Fibroblast of lung (primary cell): ENCODE results near the gene PADI6.

Experiments
- EZH2 ChIP-seq: IDR thresholded peaks from 2 replicates; pipeline ENCODE4 v1.5.1; 2012; ENCODE audit warnings: low read length, control low read depth, mild to moderate bottlenecking; ENCODE audit errors: missing control alignments
- TF ChIP-seq, protein P1 (sequence below), 2 donors: IDR thresholded peaks in 1 of 2; conservative IDR thresholded peaks in 1 of 2; 1 replicate in 1 of 2; 2 replicates in 1 of 2; pipeline ENCODE4 v1.5.1; 2011 to 2012; ENCODE audit warnings: low read length in 2 of 2, control low read depth in 1 of 2, inconsistent platforms in 1 of 2, low read depth in 1 of 2, mild to moderate bottlenecking in 1 of 2

DNA sequence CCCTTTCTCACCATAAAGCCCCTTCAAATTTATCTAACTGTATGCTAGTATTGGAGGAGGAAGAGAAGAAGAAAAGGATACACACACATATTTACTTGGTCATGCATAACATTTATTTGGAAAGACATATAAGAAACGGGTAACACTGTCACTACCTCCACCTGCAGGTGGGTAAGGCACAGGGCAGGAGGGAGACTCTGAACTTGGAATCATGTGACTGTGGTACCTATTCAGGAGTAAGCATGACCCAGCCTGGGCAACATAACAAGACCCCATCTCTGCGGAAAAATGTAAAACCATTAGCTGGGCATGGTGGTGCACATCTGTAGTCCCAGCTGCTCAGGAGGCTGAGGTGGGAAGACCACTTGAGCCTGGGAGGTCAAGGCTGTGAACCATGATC, 1.4 kb upstream of the PADI6 start:
- TF ChIP-seq, protein P1, sequence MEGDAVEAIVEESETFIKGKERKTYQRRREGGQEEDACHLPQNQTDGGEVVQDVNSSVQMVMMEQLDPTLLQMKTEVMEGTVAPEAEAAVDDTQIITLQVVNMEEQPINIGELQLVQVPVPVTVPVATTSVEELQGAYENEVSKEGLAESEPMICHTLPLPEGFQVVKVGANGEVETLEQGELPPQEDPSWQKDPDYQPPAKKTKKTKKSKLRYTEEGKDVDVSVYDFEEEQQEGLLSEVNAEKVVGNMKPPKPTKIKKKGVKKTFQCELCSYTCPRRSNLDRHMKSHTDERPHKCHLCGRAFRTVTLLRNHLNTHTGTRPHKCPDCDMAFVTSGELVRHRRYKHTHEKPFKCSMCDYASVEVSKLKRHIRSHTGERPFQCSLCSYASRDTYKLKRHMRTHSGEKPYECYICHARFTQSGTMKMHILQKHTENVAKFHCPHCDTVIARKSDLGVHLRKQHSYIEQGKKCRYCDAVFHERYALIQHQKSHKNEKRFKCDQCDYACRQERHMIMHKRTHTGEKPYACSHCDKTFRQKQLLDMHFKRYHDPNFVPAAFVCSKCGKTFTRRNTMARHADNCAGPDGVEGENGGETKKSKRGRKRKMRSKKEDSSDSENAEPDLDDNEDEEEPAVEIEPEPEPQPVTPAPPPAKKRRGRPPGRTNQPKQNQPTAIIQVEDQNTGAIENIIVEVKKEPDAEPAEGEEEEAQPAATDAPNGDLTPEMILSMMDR (conservative IDR thresholded peaks at IDR 0.05 in 1 of 2, IDR thresholded peaks at IDR 0.05 in 1 of 2; ENCODE audit: low read depth in 1 of 2, low read length in 2 of 2), result no peak
- no peak for TF ChIP-seq EZH2
